Cortex of kidney (tissue), 1 donor: ENCODE data around the gene ALKBH2.
A peak's percentile ranks its signal among the peaks of the same experiment; 100 is the strongest.

Experiments used
- DNase-seq: peaks from one replicate; lab custom pipeline; 2025; lab: John Stamatoyannopoulos, UW

ALKBH2 gene

GRCh38 chr12:109113661-109114321 lies 20.5 kb upstream of the ALKBH2 start:
- DNase-seq, result no peak

- DNase-seq, result no peak
Measured at GRCh38 chr12:109112720-109113465, 19.6 kb upstream of the ALKBH2 start.

GRCh38 chr12:109110988-109111495 lies 17.8 kb upstream of the ALKBH2 start:
- DNase-seq, result peak; percentile 69

GRCh38 chr12:109109746-109110350 lies 16.6 kb upstream of the ALKBH2 start:
- DNase-seq, result no peak

- DNase-seq, result no peak
Measured at GRCh38 chr12:109105176-109105575, 11.9 kb upstream of the ALKBH2 start.

- DNase-seq, result no peak
Measured at GRCh38 chr12:109102491-109102890, 9.2 kb upstream of the ALKBH2 start.

GRCh38 chr12:109100741-109101140 lies 7.5 kb upstream of the ALKBH2 start:
- DNase-seq, result no peak

- no peak for DNase-seq
Measured at GRCh38 chr12:109099431-109100020, 6.3 kb upstream of the ALKBH2 start.

GRCh38 chr12:109098651-109099050 lies 5.4 kb upstream of the ALKBH2 start:
- no peak for DNase-seq

GRCh38 chr12:109098183-109098604 lies 4.9 kb upstream of the ALKBH2 start:
- DNase-seq, result no peak

GRCh38 chr12:109097435-109098182 lies 4.3 kb upstream of the ALKBH2 start, which contains the start of gene UNG:
Gene UNG, plus strand, starts transcription at chr12:109097597. Its CDS starts 83 bp downstream, at chr12:109097680.
- DNase-seq, result peak; percentile 48

GRCh38 chr12:109097140-109097434 lies 3.8 kb upstream of the ALKBH2 start:
- no peak for DNase-seq

- no peak for DNase-seq
Measured at GRCh38 chr12:109092497-109093021, 713 bp downstream of the ALKBH2 start.

GRCh38 chr12:109089683-109090082 lies 3.6 kb downstream of the ALKBH2 start:
- DNase-seq, result no peak

GRCh38 chr12:109088818-109089217 lies 4.5 kb downstream of the ALKBH2 start:
- no peak for DNase-seq

- DNase-seq, result no peak
Measured at GRCh38 chr12:109087250-109087649, 6.0 kb downstream of the ALKBH2 start.

- DNase-seq, result no peak
Measured at GRCh38 chr12:109085590-109085989, 7.7 kb downstream of the ALKBH2 start.

GRCh38 chr12:109084425-109084824 lies 8.8 kb downstream of the ALKBH2 start:
- no peak for DNase-seq

- DNase-seq, result no peak
Measured at GRCh38 chr12:109082751-109083150, 10.5 kb downstream of the ALKBH2 start.

- no peak for DNase-seq
Measured at GRCh38 chr12:109074866-109075265, 18.4 kb downstream of the ALKBH2 start.
